HG03442 (cell line): Measurements from ENCODE around the gene OSBPL1A.
"Not testable (repeated sequence)": the region's sequence is repeated elsewhere in the genome, so short reads cannot be mapped to it uniquely, and the experiment has no call there.

Experiments
- ATAC-seq: cut with Tn5 transposase; IDR thresholded peaks from one replicate; pipeline ENCODE4 v1.9.1; 2021; ENCODE audit warnings: mild to moderate bottlenecking, moderate library complexity; ENCODE audit not compliant: unreplicated experiment

Gene OSBPL1A

DNA sequence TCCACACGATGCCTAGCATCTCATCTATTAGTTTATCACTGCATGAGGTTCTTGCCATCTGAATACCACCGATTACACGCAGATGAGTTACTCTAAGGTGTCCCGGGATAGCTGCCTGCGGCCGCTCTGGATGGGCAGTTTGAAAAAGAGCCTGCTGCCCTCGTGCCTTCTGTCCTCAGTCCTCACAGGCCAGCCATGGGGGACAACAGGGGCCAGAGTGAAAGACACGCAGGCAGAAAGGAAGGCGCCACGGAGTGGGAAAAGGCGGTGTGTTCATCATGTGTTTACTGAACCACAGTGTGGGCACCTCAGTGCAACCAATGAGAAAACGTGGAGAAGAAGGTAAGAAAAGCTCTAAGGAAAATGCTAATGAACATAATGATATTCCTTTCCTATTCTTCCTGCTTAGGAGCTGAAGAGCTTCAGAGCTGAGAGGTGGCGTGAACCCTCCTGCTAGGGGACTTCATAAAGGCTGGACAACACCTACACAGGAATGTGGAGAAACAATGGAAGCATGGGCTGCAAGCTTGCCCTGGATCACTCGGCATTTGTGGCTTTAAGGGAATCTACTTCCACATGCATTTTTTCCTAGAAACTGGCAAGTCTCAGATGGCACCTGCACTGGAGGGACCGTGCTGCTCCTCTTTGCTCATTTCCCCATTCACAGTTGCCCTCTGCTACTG lies 207.8 kb downstream of the OSBPL1A start:
- no peak for ATAC-seq

GRCh38 chr18:24189007-24189528 lies 208.6 kb downstream of the OSBPL1A start:
- ATAC-seq = peak; percentile 76

DNA sequence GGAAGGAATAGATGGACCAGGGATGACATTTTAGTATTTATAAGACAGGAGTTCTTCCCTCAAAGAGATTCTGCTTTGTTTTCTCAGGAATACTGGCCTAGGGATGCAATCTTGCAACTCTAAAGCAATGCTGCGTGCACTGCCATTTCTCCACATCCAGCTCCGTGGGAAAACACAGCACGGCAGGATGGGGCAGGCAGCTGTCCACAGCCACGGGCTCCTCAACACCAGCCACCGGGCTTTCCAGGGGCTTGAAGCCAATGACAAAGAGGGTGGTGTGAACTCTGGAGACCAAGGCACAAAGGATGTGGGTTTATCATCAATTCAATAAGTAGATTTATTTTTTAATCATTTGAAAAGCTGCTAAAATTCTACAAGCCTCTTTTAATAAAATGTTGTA lies 209.5 kb downstream of the OSBPL1A start:
- no peak for ATAC-seq

- no peak for ATAC-seq
These were observed 209.9 kb downstream of the OSBPL1A start for GRCh38 chr18:24187689-24188088.

DNA sequence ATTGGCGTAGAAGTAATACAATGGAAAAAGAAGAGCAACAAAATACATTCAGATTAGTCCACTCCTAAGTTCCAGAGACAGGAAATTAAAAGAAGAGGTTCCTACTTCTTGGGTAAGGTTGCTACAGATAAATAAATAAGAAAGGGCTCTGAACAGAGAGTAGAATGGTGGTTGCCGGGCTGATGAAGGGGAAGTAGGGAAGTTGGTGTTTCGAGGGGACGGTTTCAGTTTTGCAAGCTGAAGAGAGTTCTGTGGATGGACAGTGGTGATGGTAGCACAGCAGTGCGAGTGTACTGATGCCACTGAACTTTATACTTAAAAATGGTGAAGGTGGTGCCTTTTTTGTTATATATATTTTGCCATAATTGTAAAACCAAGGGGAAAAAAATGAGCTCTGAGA lies 210.6 kb downstream of the OSBPL1A start:
- ATAC-seq = peak; percentile 61

DNA sequence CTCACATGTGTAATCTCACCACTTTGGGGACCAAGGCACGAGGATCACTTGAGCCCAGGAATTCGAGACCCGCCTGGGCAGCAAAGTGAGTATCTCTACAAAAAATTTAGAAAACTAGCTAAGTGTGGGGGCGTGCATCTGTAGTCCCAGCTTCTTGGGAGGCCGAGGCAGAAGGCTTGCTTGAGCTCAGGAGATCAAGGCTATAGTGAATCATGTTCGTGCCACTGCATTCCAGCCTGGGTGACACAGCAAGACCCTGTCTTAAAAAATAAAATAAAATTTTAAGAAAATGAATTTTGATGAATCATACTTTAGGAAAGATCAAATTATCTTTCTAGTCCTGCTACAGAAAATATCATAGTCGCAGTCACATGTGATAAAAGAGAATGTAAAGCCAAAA lies 211.8 kb downstream of the OSBPL1A start:
- no peak for ATAC-seq

- no peak for ATAC-seq
These were observed 215.8 kb downstream of the OSBPL1A start for GRCh38 chr18:24181806-24182205.

GRCh38 chr18:24180048-24180447 lies 217.6 kb downstream of the OSBPL1A start:
- no peak for ATAC-seq

GRCh38 chr18:24177499-24178133 lies 220.0 kb downstream of the OSBPL1A start:
- ATAC-seq = no peak

DNA sequence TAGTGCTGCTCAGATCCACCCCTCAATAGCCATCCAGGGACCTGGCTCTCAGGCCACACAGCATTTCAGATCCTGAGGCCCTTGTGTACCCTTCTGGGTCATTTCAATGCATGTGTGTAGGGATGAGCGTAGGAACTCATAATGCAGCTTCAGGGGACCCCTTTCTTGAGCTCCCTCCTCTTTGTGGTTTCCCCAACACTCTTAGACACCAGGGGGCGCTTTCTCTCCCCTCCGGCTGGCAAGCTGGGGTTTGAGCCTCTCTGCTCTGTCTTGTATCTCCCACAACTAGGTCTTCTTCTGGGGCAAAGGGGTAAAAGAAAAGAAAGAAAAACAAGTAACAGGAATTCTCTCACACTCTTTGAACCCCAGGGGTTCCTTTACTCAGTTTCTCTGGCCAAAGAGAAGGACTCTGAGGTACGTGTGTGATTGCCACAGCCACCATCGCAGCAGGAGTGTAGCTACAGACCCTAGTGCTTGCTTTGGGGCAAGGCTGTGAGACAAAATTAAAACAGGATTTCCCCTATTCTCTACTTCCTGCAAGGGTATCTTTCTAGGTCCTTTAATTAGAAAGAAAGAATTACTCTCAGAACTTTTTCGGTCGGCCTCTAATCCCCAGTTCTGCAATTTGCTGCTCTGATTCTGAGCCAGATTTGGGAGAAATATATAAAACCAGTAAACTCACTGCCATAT lies 220.8 kb downstream of the OSBPL1A start:
- ATAC-seq = peak; percentile 83

DNA sequence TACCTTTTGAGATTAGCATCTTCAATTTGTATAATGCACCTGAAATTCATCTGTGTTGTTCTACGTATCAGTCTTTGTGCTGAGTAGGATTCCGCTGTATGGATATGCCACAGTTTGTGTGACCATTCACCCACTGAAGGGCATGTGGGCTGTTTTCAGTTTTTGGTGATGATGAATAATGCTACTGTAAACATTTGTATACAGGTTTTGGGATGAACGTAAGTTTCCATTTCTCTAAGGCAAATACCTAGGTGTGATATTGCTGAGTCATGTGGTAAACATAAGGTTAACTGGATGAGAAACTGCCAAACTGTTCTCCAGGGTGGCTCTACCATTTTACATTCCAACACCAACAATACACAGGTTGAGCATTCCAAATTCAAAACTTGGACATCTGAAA lies 223.6 kb downstream of the OSBPL1A start:
- no peak for ATAC-seq

DNA sequence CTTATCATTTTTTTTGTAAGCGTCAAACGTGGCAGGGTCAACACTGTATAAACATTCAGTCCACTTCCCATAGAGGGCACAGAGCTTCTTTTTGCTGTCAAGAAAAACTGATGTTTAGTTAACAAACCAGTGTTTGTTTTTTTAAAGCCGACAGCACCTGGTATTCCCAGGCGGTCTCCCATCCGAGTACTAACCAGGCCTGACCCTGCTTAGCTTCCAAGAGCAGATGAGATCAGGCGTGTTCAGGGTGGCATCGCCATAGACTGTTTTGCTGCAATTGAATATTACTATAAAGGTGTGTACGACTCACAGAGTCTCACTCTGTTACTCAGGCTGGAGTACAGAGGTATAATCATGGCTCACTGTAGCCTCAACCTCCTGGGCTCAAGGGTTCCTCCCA lies 227.3 kb downstream of the OSBPL1A start:
- ATAC-seq = no peak

- ATAC-seq = no peak
These were observed 229.1 kb downstream of the OSBPL1A start for GRCh38 chr18:24168496-24168895.

- no peak for ATAC-seq
These were observed 236.3 kb downstream of the OSBPL1A start for GRCh38 chr18:24161304-24161703.

GRCh38 chr18:24160086-24160485 lies 237.5 kb downstream of the OSBPL1A start:
- no peak for ATAC-seq

DNA sequence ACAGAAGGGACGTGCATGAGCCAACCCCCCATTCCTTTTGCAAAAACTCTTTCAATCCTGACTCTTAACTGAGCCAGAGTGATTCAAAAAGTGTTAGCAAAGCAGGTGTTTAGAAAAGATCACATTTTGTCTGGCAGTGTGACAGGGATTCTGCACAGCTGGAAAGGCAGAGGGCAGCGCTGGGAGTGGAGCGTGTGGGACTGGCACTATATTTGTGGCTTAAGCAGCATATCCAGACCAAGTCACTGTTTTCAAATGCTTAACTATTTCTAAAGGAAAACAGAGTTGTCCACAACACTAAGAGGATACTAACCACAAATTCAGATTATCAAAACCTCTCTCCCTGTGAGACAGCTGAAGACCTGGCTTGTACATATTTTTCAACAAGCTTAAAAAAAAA lies 239.8 kb downstream of the OSBPL1A start:
- no peak for ATAC-seq

DNA sequence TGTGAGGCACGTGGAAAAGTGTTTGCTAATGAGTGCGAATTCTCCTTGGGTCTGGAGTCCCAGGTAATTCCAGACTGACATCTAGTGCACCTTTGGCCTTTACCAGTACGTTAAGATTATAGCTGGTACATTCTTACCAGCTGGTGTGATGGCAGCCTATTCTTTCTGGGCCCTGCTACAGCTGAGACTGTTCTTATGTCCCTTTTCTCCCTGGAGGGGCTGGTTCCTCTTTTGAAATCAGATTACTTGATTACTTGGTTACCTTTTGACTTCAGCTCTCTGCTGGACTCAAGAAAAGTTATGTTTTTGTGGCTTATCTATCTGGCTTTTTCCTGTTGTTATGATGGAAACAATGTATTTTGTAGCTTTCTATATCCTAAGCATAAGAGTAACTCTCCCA lies 244.2 kb downstream of the OSBPL1A start:
- ATAC-seq = no peak

GRCh38 chr18:24149591-24149990 lies 248.0 kb downstream of the OSBPL1A start:
- not testable (repeated sequence) for ATAC-seq

DNA sequence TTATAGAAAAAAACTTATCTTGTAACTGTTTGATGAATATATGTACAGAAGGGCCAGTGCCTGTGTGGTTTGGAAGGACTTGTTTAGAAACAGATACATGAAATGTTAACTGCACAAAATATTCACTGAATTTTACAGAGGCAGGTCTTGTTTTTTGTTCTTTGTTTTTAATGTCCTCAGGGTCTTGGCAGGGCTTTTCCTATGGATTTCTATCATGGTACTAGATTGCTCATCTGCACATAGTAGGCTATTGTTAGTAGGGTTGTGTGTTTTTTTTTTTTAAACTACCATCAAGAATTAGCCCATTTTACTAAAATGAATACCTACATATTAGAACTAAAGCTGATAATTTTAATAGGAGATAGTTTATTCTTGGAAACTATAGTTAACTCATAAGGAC lies 255.2 kb downstream of the OSBPL1A start:
- ATAC-seq = no peak

DNA sequence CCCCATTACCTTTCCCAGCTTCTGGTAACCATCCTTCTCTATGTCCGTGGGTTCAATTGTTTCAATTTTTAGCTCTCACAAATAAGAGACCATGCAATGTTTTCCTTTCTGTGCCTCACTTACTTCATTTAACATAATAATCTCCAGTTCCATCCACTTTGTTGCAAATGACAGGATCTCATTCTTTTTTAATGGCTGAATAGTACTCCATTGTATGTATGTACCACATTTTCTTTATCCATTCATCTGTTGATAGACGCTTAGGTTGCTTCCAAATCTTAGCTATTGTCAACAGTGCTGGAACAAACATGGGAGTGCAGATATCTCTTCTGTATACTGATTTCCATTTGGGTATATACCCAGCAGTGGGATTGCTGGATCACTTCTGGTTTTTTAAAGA lies 256.9 kb downstream of the OSBPL1A start:
- ATAC-seq = no peak

DNA sequence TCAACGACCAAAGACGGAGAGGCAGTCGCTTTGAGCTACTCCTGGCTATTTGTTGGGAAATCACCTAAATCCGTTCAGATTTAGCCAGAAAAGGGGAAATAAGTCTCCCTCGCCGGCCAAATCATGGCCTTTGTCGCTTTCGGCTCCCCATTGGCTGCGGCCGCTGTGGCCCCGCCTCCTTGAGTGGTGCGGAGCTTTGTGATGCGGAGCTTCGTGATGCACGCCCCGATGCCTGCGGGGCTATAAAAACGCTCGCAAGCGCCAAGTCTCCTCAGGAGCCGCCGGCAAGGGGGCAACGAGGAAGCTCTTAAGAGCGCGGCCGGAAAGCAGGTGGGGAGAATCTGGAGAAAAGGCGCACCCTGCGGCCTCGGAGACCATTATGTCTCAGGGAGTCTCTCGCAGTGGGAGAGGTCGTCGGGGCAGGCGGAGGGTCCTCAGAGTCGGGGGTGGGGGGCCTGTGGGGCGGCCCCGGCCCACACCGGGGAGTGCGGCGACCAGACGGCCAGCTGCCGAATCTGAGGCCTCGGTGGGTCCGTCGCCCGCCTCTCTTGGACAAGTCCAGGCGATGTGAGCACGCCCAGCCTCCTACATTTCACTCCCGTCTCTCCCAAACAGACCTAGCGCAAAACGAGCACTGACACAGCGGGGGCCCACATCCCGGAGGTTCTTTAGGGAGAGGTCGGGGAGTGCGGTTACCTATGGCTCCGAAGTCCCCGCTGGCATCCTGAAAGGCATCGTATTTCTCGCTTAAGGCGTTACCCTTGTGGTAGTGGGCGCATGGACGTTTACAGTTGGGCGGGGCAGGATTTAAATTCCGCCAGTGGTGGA lies 258.6 kb downstream of the OSBPL1A start, which contains the start of gene CABYR:
TSS of gene CABYR (plus strand) at position 274 of the 828 bp plus-strand sequence. CDS start 4,053 bp downstream, outside the sequence.
- peak; percentile 87 for ATAC-seq
